HCT116 (cell line): ENCODE results near the gene MMD2. TPM values are rescaled to one million over a fixed set of nuclear protein-coding genes. Genes with fewer than 3 reads are reported as not detected.

ENCODE experiments used
- ATAC-seq: fragments of 200-7000 bp; cut with Tn5 transposase; 2 replicates; pipeline ENCODE4 v1.9.1; 2020; ENCODE audit warnings: mild to moderate bottlenecking, moderate library complexity
- BruUV-seq: library from RNA; stranded (reverse); fragments of 400-500 nt; replicated peaks from 2 replicates; lab custom pipeline; 2021; lab: Mats Ljungman, UMichigan
- CTCF ChIA-PET: fragments of 300-600 bp; sonication (Branson Sonifier 250); formaldehyde crosslinking; loops from one replicate; lab custom pipeline; 2021; ENCODE audit warnings: antibody characterized with exemption; lab: Charles Lee
- POLR2A ChIA-PET: fragments of 300-600, 350-600 bp; sonication (Branson Sonifier 250); formaldehyde crosslinking; loops from one replicate; lab custom pipeline; 2021; ENCODE audit warnings: antibody characterized with exemption; lab: Charles Lee
- RAD21 ChIA-PET, 2 experiments: fragments of 300-600 bp; sonication (Branson Sonifier 250); formaldehyde crosslinking; loops; one replicate each; lab custom pipeline; 2023; ENCODE audit warnings: low total read pairs in 2 of 2; ENCODE audit not compliant: uncharacterized antibody in 2 of 2, unreplicated experiment in 2 of 2, low non-redundant PET in 1 of 2; lab: Charles Lee
- DNase-seq: peaks from one replicate; pipeline ENCODE4 v3.0.0-alpha.2; 2010; ENCODE audit warnings: low read depth, low spot score
- H2AFZ ChIP-seq: fragments of 200-600 bp; shearing (Covaris generic), sonication (generic); 2 replicates; pipeline ENCODE4 v1.6.1; 2017; ENCODE audit warnings: low read depth, mixed run types, mixed read lengths, antibody characterized with exemption, low read length; ENCODE audit not compliant: poor library complexity, severe bottlenecking
- H3K27ac ChIP-seq: 2 replicates; pipeline ENCODE4 v1.5.1; 2012; ENCODE audit warnings: low read depth, low read length
- H3K27me3 ChIP-seq: fragments of 200-600 bp; sonication (generic); 2 replicates; pipeline ENCODE4 v1.6.1; 2016; ENCODE audit warnings: mixed run types, low read length, mixed read lengths; ENCODE audit not compliant: insufficient read depth
- H3K36me3 ChIP-seq, 2 experiments: fragments of 200-500 bp in 1 of 2; fragments of 200-600 bp in 1 of 2; sonication (Bioruptor generic) in 1 of 2; sonication (generic) in 1 of 2; 2 replicates each; pipeline versions ENCODE4 v1.5.1 to v1.6.1; 2014 to 2016; ENCODE audit warnings: low read length in 2 of 2, inconsistent platforms in 1 of 2, mixed read lengths in 1 of 2, mixed run types in 1 of 2; ENCODE audit not compliant: insufficient read depth in 2 of 2, control insufficient read depth in 1 of 2
- H3K4me1 ChIP-seq, 2 experiments: fragments of 200-600 bp in 1 of 2; sonication (generic) in 1 of 2; 2 replicates each; pipeline versions ENCODE4 v1.5.1 to v1.6.1; 2012 to 2017; ENCODE audit warnings: low read length in 2 of 2, inconsistent platforms in 1 of 2, mild to moderate bottlenecking in 1 of 2, mixed read lengths in 1 of 2, mixed run types in 1 of 2, moderate library complexity in 1 of 2; ENCODE audit not compliant: insufficient read depth in 2 of 2, control insufficient read depth in 1 of 2
- H3K4me2 ChIP-seq: fragments of 200-600 bp; sonication (generic); 2 replicates; pipeline ENCODE4 v1.6.1; 2017; ENCODE audit warnings: mixed run types, low read length, mixed read lengths
- H3K4me3 ChIP-seq, 2 experiments: fragments of 200-600 bp in 1 of 2; sonication (generic) in 1 of 2; replicated peaks in 1 of 2; 2 replicates each; pipeline ENCODE4 v1.5.1; 2011 to 2016; ENCODE audit warnings: low read length in 2 of 2, control low read depth in 1 of 2, low read depth in 1 of 2, mild to moderate bottlenecking in 1 of 2, mixed read lengths in 1 of 2, mixed run types in 1 of 2
- H3K79me2 ChIP-seq: fragments of 200-600 bp; sonication (generic); 2 replicates; pipeline ENCODE4 v1.6.1; 2017; ENCODE audit warnings: mild to moderate bottlenecking, mixed run types, low read length, moderate library complexity, mixed read lengths; ENCODE audit not compliant: insufficient read depth
- H3K9ac ChIP-seq: fragments of 200-600 bp; sonication (generic); 2 replicates; pipeline ENCODE4 v1.6.1; 2016; ENCODE audit warnings: low read length, mixed read lengths
- H3K9me2 ChIP-seq: fragments of 200-600 bp; sonication (generic), shearing (Covaris generic); 2 replicates; pipeline ENCODE4 v1.6.1; 2017; ENCODE audit warnings: mixed run types, mild to moderate bottlenecking, moderate library complexity; ENCODE audit not compliant: insufficient read depth
- H3K9me3 ChIP-seq, 2 experiments: fragments of 200-500 bp in 1 of 2; fragments of 200-600 bp in 1 of 2; sonication (Bioruptor generic) in 1 of 2; sonication (generic) in 1 of 2; 2 replicates each; pipeline ENCODE4 v1.6.1; 2014 to 2017; ENCODE audit warnings: low read length in 2 of 2, mixed read lengths in 2 of 2, inconsistent platforms in 1 of 2, low read depth in 1 of 2, mild to moderate bottlenecking in 1 of 2, mixed run types in 1 of 2, moderate library complexity in 1 of 2; ENCODE audit not compliant: control insufficient read depth in 1 of 2, insufficient read depth in 1 of 2
- H4K20me1 ChIP-seq: fragments of 200-600 bp; sonication (generic), shearing (Covaris generic); 2 replicates; pipeline ENCODE4 v1.6.1; 2017; ENCODE audit warnings: mixed run types, mild to moderate bottlenecking, moderate library complexity; ENCODE audit not compliant: insufficient read depth
- CBX3 ChIP-seq: IDR thresholded peaks from 2 replicates; pipeline ENCODE4 v1.6.1; 2012; ENCODE audit warnings: low read depth
- CTCF ChIP-seq, 3 experiments: fragments of 200-600 bp in 1 of 3; sonication (generic) in 1 of 3; IDR thresholded peaks in 2 of 3; conservative IDR thresholded peaks in 1 of 3; 2 replicates each; pipeline ENCODE4 v1.5.1; 2012 to 2017; ENCODE audit warnings: low read depth in 2 of 3, low read length in 2 of 3, antibody characterized with exemption in 1 of 3, borderline replicate concordance in 1 of 3, control low read depth in 1 of 3, mild to moderate bottlenecking in 1 of 3, mixed read lengths in 1 of 3, mixed run types in 1 of 3, moderate library complexity in 1 of 3; ENCODE audit not compliant: insufficient read depth in 1 of 3
- EZH2 ChIP-seq: fragments of 200-600 bp; sonication (generic); IDR thresholded peaks from 2 replicates; pipeline ENCODE4 v1.6.1; 2017; ENCODE audit warnings: antibody characterized with exemption, mixed run types
- EZH2phosphoT487 ChIP-seq: fragments of 200-600 bp; IDR thresholded peaks from 2 replicates; pipeline ENCODE4 v1.6.1; 2018; ENCODE audit warnings: antibody characterized with exemption, borderline replicate concordance
- FOSL1 ChIP-seq: IDR thresholded peaks from 2 replicates; pipeline ENCODE4 v1.6.1; 2012; ENCODE audit warnings: low read depth
- JUND ChIP-seq: IDR thresholded peaks from 2 replicates; pipeline ENCODE4 v1.6.1; 2012
- POLR2AphosphoS5 ChIP-seq: IDR thresholded peaks from 2 replicates; pipeline ENCODE4 v1.6.1; 2011; ENCODE audit warnings: mild to moderate bottlenecking, low read depth, low read length, moderate library complexity
- RAD21 ChIP-seq: IDR thresholded peaks from 2 replicates; pipeline ENCODE4 v1.6.1; 2012; ENCODE audit warnings: low read depth, mild to moderate bottlenecking
- SIN3A ChIP-seq: IDR thresholded peaks from 2 replicates; pipeline ENCODE4 v1.6.1; 2012; ENCODE audit warnings: low read depth
- SRF ChIP-seq: IDR thresholded peaks from 2 replicates; pipeline ENCODE4 v1.6.1; 2012; ENCODE audit warnings: low read depth
- ZFX ChIP-seq: fragments of 450-650 bp; IDR thresholded peaks from 2 replicates; pipeline ENCODE4 v1.6.1; 2017
- intact Hi-C: fragments of 100-400 bp; cut with micrococcal nuclease; formaldehyde crosslinking; loops from 2 replicates; pipeline ENCODE4 v1.10.0; 2022
- total RNA-seq: library from RNA; stranded (reverse); gene quantifications from one replicate; pipeline ENCODE4 v1.2.1, GENCODE V29; 2021; ENCODE audit not compliant: unreplicated experiment
- TF ChIP-seq, protein P1 (sequence below): IDR thresholded peaks from 2 replicates; pipeline ENCODE4 v1.6.1; 2012
- TF ChIP-seq, protein P2 (sequence below): IDR thresholded peaks from 2 replicates; pipeline ENCODE4 v1.6.1; 2011; ENCODE audit warnings: mild to moderate bottlenecking, low read length, moderate library complexity; ENCODE audit not compliant: insufficient replicate concordance; ENCODE audit errors: extremely low read depth
- TF ChIP-seq, protein P3 (sequence below): IDR thresholded peaks from 2 replicates; pipeline ENCODE4 v1.6.1; 2012; ENCODE audit warnings: low read depth

MMD2 gene
- total RNA-seq, 1 experiment from 2014 or later: not detected

- H3K36me3 ChIP-seq: no peaks in the 10 kb centered on the region
- no TSS peak for BruUV-seq
- H3K9me2 ChIP-seq: no peaks in the 10 kb centered on the region
- intact Hi-C loops: no loop called here
- H3K4me2 ChIP-seq: no peak overlapping the region
- H3K27ac ChIP-seq: no peak overlapping the region
- ATAC-seq (no peak), DNase-seq (no peak)
- no peaks in the 10 kb centered on the region for H4K20me1 ChIP-seq
- H3K27me3 ChIP-seq: no peaks in the 10 kb centered on the region
- ChIA-PET CTCF (interaction anchor here (2.0 kb wide), 1 partner anchor 12 kb away, joined by 8 read pairs; the partner anchor contains the start of gene RADIL), POLR2A (no interaction called here), RAD21 (no interaction called here)
- no peak overlapping the region for H3K4me3 ChIP-seq
- H3K9me3 ChIP-seq: no peaks in the 10 kb centered on the region
- TF ChIP-seq RAD21 (no peak), EZH2 (no peak), CBX3 (no peak), JUND (no peak), FOSL1 (no peak), SRF (no peak), CTCF (IDR thresholded peaks at IDR 0.05 in 2 of 3, conservative IDR thresholded peaks at IDR 0.05 in 1 of 3; ENCODE audit: borderline replicate concordance in 1 of 3, insufficient read depth in 1 of 3, low read depth in 2 of 3, low read length in 2 of 3) (no peak), EZH2phosphoT487 (no peak)
- TF ChIP-seq, protein P1, sequence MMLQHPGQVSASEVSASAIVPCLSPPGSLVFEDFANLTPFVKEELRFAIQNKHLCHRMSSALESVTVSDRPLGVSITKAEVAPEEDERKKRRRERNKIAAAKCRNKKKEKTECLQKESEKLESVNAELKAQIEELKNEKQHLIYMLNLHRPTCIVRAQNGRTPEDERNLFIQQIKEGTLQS: no peak
- H3K4me1 ChIP-seq: no peaks in the 10 kb centered on the region
- H2AFZ ChIP-seq: no peak overlapping the region
- no peak overlapping the region for H3K9ac ChIP-seq
- no peaks in the 10 kb centered on the region for H3K79me2 ChIP-seq
These were observed 63.2 kb downstream of the MMD2 start for GRCh38 chr7:4895766-4896165.

DNA sequence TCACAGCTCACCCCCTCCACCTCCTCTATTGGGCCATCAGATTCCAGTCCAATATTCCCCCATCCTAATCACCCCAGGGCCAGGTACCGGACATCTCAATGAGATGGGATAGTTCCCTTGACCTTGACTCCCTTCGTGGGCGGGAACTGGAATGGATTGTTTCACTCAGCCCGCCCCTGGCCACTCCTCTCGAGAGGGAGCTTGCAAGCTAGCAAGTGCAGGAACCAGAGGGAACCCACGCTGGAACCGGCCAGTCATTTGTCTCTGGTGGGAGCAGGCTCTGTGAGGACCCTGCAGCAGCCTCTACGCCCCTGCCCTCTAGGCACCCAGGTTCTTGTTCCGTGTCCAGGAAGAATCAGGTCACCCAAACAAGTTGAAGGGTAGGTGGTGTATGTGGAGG, 64.5 kb downstream of the MMD2 start:
- BruUV-seq: no TSS peak
- TF ChIP-seq RAD21: no peak
- TF ChIP-seq, protein P2, sequence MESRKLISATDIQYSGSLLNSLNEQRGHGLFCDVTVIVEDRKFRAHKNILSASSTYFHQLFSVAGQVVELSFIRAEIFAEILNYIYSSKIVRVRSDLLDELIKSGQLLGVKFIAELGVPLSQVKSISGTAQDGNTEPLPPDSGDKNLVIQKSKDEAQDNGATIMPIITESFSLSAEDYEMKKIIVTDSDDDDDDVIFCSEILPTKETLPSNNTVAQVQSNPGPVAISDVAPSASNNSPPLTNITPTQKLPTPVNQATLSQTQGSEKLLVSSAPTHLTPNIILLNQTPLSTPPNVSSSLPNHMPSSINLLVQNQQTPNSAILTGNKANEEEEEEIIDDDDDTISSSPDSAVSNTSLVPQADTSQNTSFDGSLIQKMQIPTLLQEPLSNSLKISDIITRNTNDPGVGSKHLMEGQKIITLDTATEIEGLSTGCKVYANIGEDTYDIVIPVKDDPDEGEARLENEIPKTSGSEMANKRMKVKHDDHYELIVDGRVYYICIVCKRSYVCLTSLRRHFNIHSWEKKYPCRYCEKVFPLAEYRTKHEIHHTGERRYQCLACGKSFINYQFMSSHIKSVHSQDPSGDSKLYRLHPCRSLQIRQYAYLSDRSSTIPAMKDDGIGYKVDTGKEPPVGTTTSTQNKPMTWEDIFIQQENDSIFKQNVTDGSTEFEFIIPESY: no peak
- no peak for TF ChIP-seq POLR2AphosphoS5
- no peak for TF ChIP-seq CBX3
- TF ChIP-seq ZFX: no peak
- TF ChIP-seq SIN3A: no peak
- TF ChIP-seq, protein P3, sequence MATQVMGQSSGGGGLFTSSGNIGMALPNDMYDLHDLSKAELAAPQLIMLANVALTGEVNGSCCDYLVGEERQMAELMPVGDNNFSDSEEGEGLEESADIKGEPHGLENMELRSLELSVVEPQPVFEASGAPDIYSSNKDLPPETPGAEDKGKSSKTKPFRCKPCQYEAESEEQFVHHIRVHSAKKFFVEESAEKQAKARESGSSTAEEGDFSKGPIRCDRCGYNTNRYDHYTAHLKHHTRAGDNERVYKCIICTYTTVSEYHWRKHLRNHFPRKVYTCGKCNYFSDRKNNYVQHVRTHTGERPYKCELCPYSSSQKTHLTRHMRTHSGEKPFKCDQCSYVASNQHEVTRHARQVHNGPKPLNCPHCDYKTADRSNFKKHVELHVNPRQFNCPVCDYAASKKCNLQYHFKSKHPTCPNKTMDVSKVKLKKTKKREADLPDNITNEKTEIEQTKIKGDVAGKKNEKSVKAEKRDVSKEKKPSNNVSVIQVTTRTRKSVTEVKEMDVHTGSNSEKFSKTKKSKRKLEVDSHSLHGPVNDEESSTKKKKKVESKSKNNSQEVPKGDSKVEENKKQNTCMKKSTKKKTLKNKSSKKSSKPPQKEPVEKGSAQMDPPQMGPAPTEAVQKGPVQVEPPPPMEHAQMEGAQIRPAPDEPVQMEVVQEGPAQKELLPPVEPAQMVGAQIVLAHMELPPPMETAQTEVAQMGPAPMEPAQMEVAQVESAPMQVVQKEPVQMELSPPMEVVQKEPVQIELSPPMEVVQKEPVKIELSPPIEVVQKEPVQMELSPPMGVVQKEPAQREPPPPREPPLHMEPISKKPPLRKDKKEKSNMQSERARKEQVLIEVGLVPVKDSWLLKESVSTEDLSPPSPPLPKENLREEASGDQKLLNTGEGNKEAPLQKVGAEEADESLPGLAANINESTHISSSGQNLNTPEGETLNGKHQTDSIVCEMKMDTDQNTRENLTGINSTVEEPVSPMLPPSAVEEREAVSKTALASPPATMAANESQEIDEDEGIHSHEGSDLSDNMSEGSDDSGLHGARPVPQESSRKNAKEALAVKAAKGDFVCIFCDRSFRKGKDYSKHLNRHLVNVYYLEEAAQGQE: no peak
- TF ChIP-seq EZH2phosphoT487: no peak
- TF ChIP-seq JUND: no peak

More for the DNA sequence above, 64.5 kb downstream of the MMD2 start:
- Histone ChIP-seq H3K36me3 (no peaks in the 10 kb centered on the region), H4K20me1 (no peaks in the 10 kb centered on the region), H3K79me2 (no peaks in the 10 kb centered on the region), H2AFZ (no peak overlapping the region), H3K27ac (no peak overlapping the region), H3K9me2 (no peaks in the 10 kb centered on the region), H3K4me3 (no peak overlapping the region), H3K27me3 (no peaks in the 10 kb centered on the region), H3K4me1 (no peaks in the 10 kb centered on the region), H3K9ac (no peak overlapping the region), H3K4me2 (no peak overlapping the region), H3K9me3 (no peaks in the 10 kb centered on the region)
- ATAC-seq (no peak), DNase-seq (no peak)
- RAD21 ChIA-PET: no interaction called here
- CTCF ChIA-PET: no interaction called here
- intact Hi-C loops: no loop called here
- POLR2A ChIA-PET: no interaction called here
